Ecto neural progenitor cell (in vitro differentiated cells): ENCODE measurements around the gene S100A3.
"Not testable (repeated sequence)": the region's sequence is repeated elsewhere in the genome, so short reads cannot be mapped to it uniquely, and the experiment has no call there.

ENCODE experiments used
- DNase-seq: peaks from one replicate; pipeline ENCODE4 v3.0.0-alpha.2; 2018; ENCODE audit warnings: low spot score

S100A3 gene, protein sequence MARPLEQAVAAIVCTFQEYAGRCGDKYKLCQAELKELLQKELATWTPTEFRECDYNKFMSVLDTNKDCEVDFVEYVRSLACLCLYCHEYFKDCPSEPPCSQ

GRCh38 chr1:153548722-153549688 lies at the start of gene S100A3:
Gene S100A3 (minus strand): TSS chr1:153549258. CDS start chr1:153548485, 773 bp downstream.
- DNase-seq = no peak

GRCh38 chr1:153598309-153599172 lies 49.5 kb upstream of the S100A3 start:
- no peak for DNase-seq

DNA sequence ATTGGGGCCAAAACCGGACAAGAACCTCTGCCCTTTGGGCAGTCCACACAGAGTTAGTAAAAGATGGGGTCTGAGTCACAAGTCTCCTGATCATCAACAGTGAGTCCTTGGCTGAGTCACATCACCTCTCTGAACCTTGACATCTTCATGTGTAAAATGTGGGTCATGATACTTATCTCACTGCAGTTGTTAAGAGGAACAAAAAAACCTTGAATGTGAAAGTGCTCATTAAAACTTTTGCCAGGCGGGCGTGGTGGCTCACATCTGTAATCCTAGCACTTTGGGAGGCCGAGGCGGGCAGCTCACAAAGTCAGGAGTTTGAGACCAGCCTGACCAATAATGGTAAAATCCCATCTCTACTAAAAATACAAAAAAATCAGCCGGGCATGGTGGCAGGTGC lies 48.1 kb upstream of the S100A3 start:
- no peak for DNase-seq

DNA sequence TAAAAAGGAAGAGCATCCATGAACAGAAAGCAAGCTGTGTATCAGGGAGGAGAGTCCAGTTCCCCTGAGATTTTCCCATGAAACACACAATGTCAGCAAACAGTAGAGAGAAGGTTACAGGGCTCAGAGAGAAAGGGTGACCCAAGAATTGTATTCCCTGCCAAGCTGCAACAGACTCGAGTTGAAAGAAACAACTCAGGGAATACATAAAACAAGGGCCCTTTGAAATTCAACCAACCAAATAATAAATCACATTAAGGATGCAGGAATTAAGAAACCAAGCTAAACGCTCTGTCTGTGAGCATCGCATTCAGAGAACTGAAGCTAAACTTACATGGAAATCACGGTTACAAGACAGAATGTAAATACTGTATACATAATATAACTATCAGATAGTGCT lies 43.7 kb upstream of the S100A3 start:
- no peak for DNase-seq

DNA sequence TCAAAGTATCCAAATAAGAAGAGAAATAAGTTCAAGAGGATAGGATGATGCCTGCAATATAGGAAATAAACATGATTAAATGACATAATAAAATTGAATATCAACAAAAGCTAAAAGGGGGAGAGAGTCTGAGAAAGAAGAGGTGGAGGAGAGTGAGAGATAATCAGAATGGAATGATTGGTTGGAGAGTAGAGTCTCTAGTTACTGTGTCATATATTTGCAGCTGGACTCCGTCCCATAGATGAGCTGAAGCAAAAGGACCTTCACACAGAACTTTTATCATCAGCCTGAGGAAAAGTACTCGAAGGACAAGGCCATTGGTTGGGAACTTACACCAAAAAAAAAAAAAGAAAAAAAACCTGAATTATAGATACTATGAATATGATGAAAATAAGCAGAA lies 39.4 kb upstream of the S100A3 start:
- no peak for DNase-seq

GRCh38 chr1:153588033-153588432 lies 39.0 kb upstream of the S100A3 start:
- not testable (repeated sequence) for DNase-seq

- no peak for DNase-seq
These were observed 38.3 kb upstream of the S100A3 start for GRCh38 chr1:153587314-153587713.

DNA sequence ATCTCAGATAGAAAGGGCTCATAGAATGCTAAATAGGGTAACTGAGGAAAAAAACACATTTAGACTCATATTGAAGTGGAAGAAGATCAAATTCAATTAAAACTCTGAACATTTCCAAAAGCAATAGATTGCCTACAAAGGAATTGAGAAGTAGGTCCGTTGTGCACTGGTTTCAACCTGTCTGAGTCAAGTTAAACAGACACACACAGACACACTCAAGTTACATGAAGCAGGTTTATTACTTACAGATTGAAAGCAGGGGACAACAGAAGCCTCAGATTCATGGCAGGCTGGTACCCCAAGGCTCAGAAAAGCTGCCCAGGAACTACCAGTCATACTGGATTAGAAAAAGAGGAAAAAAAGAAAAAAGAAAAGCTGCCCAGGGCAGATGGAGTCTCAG lies 37.3 kb upstream of the S100A3 start:
- no peak for DNase-seq

DNA sequence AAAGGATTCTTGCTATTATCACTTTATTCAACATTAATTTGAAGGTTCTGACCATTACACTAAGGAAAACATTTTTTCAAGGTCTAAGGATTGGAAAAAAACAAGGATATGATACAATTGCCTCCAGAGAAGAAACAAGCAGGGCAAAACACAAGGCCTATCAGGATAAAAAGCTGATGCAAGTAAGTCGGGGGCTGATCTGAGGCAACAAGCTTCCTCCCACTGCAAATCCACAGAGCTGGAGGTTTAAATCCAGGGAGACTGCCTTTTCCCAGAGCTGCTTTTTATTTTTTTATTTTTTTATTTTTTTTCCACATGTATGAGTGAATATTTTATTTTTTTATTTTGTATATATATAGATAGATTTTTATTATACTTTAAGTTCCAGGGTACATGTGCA lies 35.9 kb upstream of the S100A3 start:
- DNase-seq = no peak

DNA sequence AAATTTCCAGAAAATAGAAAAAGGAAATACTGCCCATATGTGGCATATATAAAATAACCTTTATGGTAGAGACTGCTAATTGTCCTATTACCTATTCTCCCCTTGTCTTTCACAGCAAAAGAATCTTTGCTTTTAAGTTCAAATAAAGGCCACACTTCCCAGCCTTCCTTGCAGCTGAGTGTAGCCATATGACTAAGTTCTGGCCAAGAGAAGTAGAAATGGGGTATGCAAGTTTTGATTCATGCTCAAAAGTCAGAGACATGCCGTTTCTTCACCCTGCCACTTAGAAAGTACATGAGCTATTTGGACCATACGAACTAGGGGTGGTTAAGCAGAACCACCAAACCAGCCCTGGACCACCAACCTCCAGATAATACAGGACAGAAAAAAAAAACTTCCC lies 34.9 kb upstream of the S100A3 start:
- DNase-seq = no peak

DNA sequence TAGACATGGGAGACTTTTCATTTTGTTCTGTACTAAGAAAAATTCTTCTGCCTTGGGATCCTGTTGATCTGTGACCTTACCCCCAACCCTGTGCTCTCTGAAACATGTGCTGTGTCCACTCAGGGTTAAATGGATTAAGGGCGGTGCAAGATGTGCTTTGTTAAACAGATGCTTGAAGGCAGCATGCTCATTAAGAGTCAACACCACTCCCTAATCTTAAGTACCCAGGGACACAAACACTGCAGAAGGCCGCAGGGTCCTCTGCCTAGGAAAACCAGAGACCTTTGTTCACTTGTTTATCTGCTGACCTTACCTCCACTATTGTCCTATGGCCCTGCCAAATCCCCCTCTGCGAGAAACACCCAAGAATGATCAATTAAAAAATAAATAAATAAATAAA lies 34.5 kb upstream of the S100A3 start:
- not testable (repeated sequence) for DNase-seq

DNA sequence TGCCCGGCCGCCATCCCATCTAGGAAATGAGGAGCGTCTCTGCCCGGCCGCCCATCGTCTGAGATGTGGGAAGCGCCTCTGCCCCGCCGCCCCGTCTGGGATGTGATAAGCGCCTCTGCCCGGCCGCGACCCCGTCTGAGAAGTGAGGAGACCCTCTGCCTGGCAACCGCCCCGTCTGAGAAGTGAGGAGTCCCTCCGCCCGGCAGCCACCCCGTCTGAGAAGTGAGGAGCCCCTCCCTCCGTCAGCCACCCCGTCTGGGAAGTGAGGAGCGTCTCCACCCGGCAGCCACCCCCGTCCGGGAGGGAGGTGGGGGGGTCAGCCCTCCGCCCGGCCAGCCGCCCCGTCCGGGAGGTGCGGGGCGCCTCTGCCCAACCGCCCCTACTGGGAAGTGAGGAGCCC lies 33.8 kb upstream of the S100A3 start:
- not testable (repeated sequence) for DNase-seq

DNA sequence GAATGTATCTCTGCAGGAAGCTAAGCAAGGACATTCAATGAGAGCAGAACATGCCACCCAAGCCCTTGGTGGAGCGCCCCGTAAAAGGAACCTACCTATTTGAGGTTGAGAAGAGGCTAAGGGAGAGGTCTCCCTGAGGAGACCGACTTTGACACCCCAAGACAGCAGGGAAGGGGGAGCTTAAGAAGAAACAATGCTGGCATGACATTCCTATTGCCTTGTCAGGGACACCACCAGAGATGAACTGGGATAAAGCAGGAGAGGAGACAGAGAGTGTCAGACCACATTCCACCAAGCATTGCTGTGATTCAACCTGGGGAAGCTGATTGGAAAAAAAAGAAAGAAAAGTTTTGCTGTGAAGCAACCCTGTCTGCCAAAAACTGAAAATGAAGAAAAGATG lies 29.9 kb upstream of the S100A3 start:
- DNase-seq = no peak

DNA sequence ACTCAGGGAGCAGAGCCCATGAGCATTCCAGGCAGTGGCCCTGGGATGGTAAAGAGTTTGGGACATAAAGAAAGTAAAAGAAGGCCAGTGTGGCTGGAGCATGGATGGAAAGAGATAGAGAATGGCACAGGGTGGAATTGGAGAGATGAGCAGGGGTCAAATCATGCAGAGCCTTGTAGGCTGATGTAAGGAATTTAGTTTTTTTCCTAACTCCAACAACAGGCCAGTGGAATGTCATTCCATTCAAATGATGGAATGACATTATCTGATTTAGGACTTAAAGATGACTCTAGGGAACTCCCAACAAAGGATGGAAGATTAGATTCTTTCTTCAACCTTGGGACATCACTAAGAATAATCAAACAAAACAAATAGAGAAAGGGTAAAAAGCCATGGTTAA lies 29.4 kb upstream of the S100A3 start:
- DNase-seq = no peak

- no peak for DNase-seq
These were observed 28.6 kb upstream of the S100A3 start for GRCh38 chr1:153577624-153578051.

GRCh38 chr1:153577138-153577537 lies 28.1 kb upstream of the S100A3 start:
- DNase-seq = no peak

DNA sequence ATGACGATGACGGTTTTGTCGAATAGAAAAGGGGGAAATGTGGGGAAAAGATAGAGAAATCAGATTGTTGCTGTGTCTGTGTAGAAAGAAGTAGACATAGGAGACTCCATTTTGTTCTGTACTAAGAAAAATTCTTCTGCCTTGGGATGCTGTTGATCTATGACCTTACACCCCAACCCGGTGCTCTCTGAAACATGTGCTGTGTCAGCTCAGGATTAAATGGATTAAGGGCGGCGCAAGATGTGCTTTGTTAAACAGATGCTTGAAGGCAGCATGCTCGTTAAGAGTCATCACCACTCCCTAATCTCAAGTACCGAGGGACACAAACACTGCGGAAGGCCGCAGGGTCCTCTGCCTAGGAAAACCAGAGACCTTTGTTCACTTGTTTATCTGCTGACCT lies 26.4 kb upstream of the S100A3 start:
- DNase-seq = not testable (repeated sequence)

DNA sequence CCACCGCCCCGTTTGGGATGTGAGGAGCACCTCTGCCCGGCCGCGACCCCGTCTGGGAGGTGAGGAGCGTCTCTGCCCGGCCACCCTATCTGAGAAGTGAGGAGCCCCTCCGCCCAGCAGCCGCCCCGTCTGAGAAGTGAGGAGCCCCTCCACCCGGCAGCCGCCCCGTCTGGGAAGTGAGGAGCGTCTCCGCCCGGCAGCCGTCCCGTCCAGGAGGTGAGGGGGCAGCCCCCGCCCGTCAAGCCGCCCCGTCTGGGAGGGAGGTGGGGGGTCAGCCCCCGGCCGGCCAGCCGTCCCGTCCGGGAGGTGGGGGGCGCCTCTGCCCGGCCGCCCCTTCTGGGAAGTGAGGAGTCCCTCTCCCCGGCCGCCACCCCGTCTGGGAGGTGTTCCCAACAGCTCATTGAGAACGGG lies 26.0 kb upstream of the S100A3 start:
- not testable (repeated sequence) for DNase-seq

DNA sequence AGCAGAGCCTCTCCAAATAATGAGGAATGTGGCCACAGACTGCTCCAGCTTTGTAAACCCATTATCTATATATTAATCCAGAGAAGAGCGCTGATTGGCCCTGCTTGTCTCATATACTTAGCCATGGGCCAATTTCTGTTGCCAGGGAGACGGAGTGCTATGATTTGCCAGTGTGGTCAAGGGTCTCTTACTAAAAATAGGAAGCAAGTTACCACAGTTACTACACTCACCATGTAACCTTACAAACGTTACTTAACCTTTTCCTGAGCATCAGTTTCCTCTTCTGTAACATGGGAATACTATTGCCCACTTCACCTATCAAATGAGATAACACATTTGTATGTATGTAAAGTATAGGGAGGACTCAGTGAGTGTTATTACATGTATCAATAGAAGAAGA lies 24.3 kb upstream of the S100A3 start:
- no peak for DNase-seq

- DNase-seq = no peak
These were observed 23.5 kb upstream of the S100A3 start for GRCh38 chr1:153572569-153573015.

- no peak for DNase-seq
These were observed 22.6 kb upstream of the S100A3 start for GRCh38 chr1:153571706-153572105.

DNA sequence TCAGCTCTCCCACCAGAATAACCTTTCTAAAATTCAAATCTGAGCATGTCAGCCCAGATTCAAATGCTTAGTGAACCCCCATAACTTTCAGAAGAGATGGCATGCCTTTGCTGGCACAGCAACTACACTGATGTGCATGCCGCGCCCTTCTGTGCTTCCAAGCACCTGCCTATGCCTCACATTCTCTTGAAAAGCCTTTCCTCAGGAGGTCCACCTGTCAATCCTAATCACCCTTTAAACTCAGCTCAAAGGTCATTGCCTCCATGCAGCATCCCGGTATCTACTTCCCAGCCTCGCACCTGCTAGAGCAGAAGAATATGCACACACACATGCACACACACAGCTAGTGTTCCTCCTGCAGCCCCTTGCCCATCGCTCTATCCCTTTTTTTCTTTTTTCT lies 21.8 kb upstream of the S100A3 start:
- no peak for DNase-seq

GRCh38 chr1:153569465-153569864 lies 20.4 kb upstream of the S100A3 start:
- DNase-seq = no peak
